ENCODE data around the gene ARL6IP1.

DNA sequence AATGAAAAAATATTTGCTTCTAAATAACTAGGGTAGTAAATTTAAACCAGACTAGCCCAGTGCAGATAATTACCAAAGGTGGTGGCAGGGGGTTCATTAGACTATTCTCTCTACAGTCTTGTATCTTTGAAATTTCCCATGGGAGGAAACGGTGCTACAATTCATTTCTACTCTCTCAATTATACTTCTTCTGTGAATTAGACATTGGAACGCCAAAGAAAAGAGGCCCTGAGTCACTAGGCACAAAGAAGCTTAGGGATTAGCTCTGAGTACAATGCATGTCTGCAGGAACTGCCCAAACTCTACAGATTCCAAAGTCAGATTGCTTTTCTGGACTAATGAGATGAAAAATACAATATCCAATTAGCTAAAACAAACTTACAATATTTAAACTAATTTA lies 30.7 kb upstream of the ARL6IP1 start:
- no peak for TF ChIP-seq POLR2AphosphoS5 (IDR thresholded peaks at IDR 0.05)
- TF ChIP-seq, protein P1, sequence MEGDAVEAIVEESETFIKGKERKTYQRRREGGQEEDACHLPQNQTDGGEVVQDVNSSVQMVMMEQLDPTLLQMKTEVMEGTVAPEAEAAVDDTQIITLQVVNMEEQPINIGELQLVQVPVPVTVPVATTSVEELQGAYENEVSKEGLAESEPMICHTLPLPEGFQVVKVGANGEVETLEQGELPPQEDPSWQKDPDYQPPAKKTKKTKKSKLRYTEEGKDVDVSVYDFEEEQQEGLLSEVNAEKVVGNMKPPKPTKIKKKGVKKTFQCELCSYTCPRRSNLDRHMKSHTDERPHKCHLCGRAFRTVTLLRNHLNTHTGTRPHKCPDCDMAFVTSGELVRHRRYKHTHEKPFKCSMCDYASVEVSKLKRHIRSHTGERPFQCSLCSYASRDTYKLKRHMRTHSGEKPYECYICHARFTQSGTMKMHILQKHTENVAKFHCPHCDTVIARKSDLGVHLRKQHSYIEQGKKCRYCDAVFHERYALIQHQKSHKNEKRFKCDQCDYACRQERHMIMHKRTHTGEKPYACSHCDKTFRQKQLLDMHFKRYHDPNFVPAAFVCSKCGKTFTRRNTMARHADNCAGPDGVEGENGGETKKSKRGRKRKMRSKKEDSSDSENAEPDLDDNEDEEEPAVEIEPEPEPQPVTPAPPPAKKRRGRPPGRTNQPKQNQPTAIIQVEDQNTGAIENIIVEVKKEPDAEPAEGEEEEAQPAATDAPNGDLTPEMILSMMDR (IDR thresholded peaks at IDR 0.05), result no peak
